ENCODE data around the gene MIER2.

Gene MIER2

DNA sequence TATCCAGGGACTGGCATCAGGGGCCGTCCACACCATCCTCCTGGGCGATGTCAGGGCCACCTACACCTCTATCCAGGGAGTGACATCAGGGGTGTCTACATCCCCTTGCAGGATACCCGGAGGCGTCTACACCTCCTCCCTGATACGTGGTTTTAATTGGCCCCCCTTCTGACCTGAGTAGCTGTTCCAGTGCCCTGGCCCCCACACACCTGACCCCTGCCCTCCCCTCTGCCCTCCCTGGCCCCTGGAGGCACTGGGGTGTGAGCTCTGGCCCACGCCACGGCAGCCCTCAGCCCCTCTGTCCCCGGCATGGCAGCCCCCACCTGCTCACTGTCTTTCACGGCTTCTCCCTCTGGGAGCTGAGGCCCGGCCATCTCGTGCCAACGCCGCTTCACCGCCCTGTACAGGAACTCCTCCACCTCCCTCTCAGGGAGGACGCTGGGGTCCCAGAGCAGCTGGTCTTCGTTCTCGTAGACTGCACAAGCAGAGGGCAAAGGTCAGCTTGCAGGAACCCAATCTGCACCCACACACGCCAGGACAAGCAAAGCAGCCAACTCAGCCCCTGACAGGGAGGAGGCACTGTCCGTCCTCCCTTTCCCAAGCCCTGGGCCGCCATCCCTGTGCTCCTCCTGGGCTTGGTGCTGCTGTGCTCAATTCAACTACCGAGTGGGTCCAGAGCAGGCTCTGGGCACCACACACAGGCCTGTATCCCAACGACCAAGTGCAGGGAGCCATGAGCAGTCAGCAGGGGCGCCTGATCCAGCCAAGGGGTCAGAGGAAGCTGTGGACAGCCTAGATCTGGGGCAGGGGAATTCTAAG lies 31.2 kb downstream of the MIER2 start:
- POLR2A ChIA-PET: interaction anchor here (0.9 kb wide), 1 partner anchor 99 kb away, joined by 3 read pairs; no protein-coding TSS in a partner anchor
- CTCF ChIA-PET: no interaction called here
- TF ChIP-seq FOXM1 (IDR thresholded peaks at IDR 0.05; ENCODE audit: borderline replicate concordance): no peak
- TF ChIP-seq SUZ12 (IDR thresholded peaks at IDR 0.05): no peak
- TF ChIP-seq HDGF (IDR thresholded peaks at IDR 0.05; ENCODE audit: borderline replicate concordance): no peak
- no peak for TF ChIP-seq FOXA1 (IDR thresholded peaks at IDR 0.05)
- TF ChIP-seq NFRKB (IDR thresholded peaks at IDR 0.05): no peak
- no peak for TF ChIP-seq TARDBP (IDR thresholded peaks at IDR 0.05)
- TF ChIP-seq CTBP1 (IDR thresholded peaks at IDR 0.05; ENCODE audit: borderline replicate concordance): no peak
- TF ChIP-seq FOXK2 (IDR thresholded peaks at IDR 0.05): no peak
- TF ChIP-seq ZNF384 (IDR thresholded peaks at IDR 0.05): no peak
- no peak for TF ChIP-seq ARNT (IDR thresholded peaks at IDR 0.05)
- no peak for TF ChIP-seq SP1 (IDR thresholded peaks at IDR 0.05)
- TF ChIP-seq L3MBTL2 (conservative IDR thresholded peaks at IDR 0.05): no peak
- TF ChIP-seq BHLHE40 (IDR thresholded peaks at IDR 0.05; ENCODE audit: borderline replicate concordance): no peak
- TF ChIP-seq ELF4 (IDR thresholded peaks at IDR 0.05): no peak
- no peak for TF ChIP-seq LEF1 (IDR thresholded peaks at IDR 0.05; ENCODE audit: borderline replicate concordance)
- TF ChIP-seq, protein P1, sequence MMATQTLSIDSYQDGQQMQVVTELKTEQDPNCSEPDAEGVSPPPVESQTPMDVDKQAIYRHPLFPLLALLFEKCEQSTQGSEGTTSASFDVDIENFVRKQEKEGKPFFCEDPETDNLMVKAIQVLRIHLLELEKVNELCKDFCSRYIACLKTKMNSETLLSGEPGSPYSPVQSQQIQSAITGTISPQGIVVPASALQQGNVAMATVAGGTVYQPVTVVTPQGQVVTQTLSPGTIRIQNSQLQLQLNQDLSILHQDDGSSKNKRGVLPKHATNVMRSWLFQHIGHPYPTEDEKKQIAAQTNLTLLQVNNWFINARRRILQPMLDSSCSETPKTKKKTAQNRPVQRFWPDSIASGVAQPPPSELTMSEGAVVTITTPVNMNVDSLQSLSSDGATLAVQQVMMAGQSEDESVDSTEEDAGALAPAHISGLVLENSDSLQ (IDR thresholded peaks at IDR 0.05): no peak
- no peak for DNase-seq (ENCODE audit: extremely low spot score)

- no peak for DNase-seq (ENCODE audit: extremely low spot score)
- TF ChIP-seq NFRKB (IDR thresholded peaks at IDR 0.05): no peak
- ChIA-PET POLR2A (no interaction called here), CTCF (no interaction called here)
These were observed 32.8 kb downstream of the MIER2 start for GRCh38 chr19:311813-312261.

- CTCF ChIA-PET: no interaction called here
- TF ChIP-seq ELF4 (IDR thresholded peaks at IDR 0.05) (no peak), ARNT (IDR thresholded peaks at IDR 0.05) (no peak), HDGF (IDR thresholded peaks at IDR 0.05; ENCODE audit: borderline replicate concordance) (no peak), SUZ12 (IDR thresholded peaks at IDR 0.05) (no peak), FOXA1 (IDR thresholded peaks at IDR 0.05) (no peak), L3MBTL2 (conservative IDR thresholded peaks at IDR 0.05) (no peak), FOXK2 (IDR thresholded peaks at IDR 0.05) (no peak), FOXM1 (IDR thresholded peaks at IDR 0.05; ENCODE audit: borderline replicate concordance) (no peak), CTBP1 (IDR thresholded peaks at IDR 0.05; ENCODE audit: borderline replicate concordance) (no peak), LEF1 (IDR thresholded peaks at IDR 0.05; ENCODE audit: borderline replicate concordance) (no peak), SP1 (IDR thresholded peaks at IDR 0.05) (no peak), TARDBP (IDR thresholded peaks at IDR 0.05) (no peak)
- TF ChIP-seq, protein P1 (IDR thresholded peaks at IDR 0.05): no peak
- POLR2A ChIA-PET: no interaction called here
- DNase-seq (ENCODE audit: extremely low spot score): no peak
These were observed 33.7 kb downstream of the MIER2 start for GRCh38 chr19:310781-311496.

DNA sequence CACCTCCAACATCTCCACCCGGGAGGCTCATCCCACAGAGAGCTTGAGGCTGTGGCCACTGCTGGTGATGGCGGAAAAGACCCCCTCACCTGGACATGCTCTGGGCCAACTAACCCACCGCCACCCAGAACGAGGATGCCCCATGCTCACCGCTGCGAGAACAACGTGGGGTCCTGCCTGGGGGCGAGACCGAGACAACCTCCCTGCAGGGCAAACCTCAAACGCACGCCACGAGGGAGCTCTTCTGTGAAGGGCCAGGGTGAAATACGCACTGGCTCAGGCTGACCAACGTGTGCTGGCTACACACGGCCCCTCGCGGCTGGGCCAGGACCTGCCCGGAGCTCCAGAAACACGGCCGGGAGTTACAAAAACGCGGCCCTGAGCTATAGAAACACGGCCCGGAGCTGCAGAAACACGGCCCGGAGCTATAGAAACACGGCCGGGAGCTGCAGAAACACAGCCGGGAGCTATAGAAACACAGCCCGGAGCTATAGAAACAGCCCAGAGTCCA lies 34.4 kb downstream of the MIER2 start:
- CTCF ChIA-PET: no interaction called here
- POLR2A ChIA-PET: no interaction called here

DNA sequence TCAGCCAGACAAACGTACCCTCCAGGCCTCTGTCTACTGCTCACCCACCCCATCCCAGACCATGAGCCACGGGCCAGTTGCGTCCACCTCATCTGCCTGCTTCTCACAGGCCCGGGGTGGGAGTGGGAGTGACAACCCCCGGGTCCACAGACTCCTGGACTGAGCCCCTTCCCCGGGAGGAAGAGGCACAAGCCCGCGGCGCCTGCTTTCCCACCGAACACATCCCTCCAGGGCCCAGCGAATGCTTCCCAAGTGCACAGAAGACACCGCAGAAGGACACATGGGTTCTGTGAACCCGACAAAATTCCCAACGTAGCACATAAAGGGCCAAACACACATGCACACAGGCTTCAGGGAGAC lies 35.4 kb downstream of the MIER2 start:
- no peak for TF ChIP-seq FOXM1 (IDR thresholded peaks at IDR 0.05; ENCODE audit: borderline replicate concordance)
- no peak for TF ChIP-seq ELF4 (IDR thresholded peaks at IDR 0.05)
- no peak for TF ChIP-seq NFRKB (IDR thresholded peaks at IDR 0.05)
- no peak for TF ChIP-seq FOXK2 (IDR thresholded peaks at IDR 0.05)
- no peak for DNase-seq (ENCODE audit: extremely low spot score)
- CTCF ChIA-PET: no interaction called here
- POLR2A ChIA-PET: no interaction called here

More for the DNA sequence above, 34.4 kb downstream of the MIER2 start:
- TF ChIP-seq FOXM1 (IDR thresholded peaks at IDR 0.05; ENCODE audit: borderline replicate concordance) (no peak), FOXA1 (IDR thresholded peaks at IDR 0.05) (no peak), L3MBTL2 (conservative IDR thresholded peaks at IDR 0.05) (no peak), ZNF384 (IDR thresholded peaks at IDR 0.05) (no peak), SP1 (IDR thresholded peaks at IDR 0.05) (no peak), FOXK2 (IDR thresholded peaks at IDR 0.05) (no peak), ELF4 (IDR thresholded peaks at IDR 0.05) (no peak), ARNT (IDR thresholded peaks at IDR 0.05) (no peak), LEF1 (IDR thresholded peaks at IDR 0.05; ENCODE audit: borderline replicate concordance) (no peak), TARDBP (IDR thresholded peaks at IDR 0.05) (no peak)
- TF ChIP-seq, protein P1 (IDR thresholded peaks at IDR 0.05): no peak
- no peak for DNase-seq (ENCODE audit: extremely low spot score)

- DNase-seq (ENCODE audit: extremely low spot score): no peak
- CTCF ChIA-PET: no interaction called here
- POLR2A ChIA-PET: no interaction called here
- no peak for TF ChIP-seq HDGF (IDR thresholded peaks at IDR 0.05; ENCODE audit: borderline replicate concordance)
- TF ChIP-seq, protein P1 (IDR thresholded peaks at IDR 0.05): no peak
- no peak for TF ChIP-seq NFRKB (IDR thresholded peaks at IDR 0.05)
- TF ChIP-seq FOXM1 (IDR thresholded peaks at IDR 0.05; ENCODE audit: borderline replicate concordance): no peak
- no peak for TF ChIP-seq ELF4 (IDR thresholded peaks at IDR 0.05)
- no peak for TF ChIP-seq ZNF384 (IDR thresholded peaks at IDR 0.05)
- TF ChIP-seq SUZ12 (IDR thresholded peaks at IDR 0.05): no peak
- no peak for TF ChIP-seq FOXA1 (IDR thresholded peaks at IDR 0.05)
- no peak for TF ChIP-seq L3MBTL2 (conservative IDR thresholded peaks at IDR 0.05)
- TF ChIP-seq TARDBP (IDR thresholded peaks at IDR 0.05): no peak
- TF ChIP-seq FOXK2 (IDR thresholded peaks at IDR 0.05): no peak
- no peak for TF ChIP-seq CTBP1 (IDR thresholded peaks at IDR 0.05; ENCODE audit: borderline replicate concordance)
- no peak for TF ChIP-seq LEF1 (IDR thresholded peaks at IDR 0.05; ENCODE audit: borderline replicate concordance)
These were observed 36.0 kb downstream of the MIER2 start for GRCh38 chr19:308471-309205.
